ENCODE results near the gene RAMP1. TPM values are rescaled to one million over a fixed set of nuclear protein-coding genes. Genes with fewer than 3 reads are reported as not detected.

RAMP1 gene
- total RNA-seq, 1 donor from 2014 or later = 151 TPM

Other genes starting within 250 kb of the RAMP1 start
- gene LRRFIP1, start 232.0 kb upstream of the RAMP1 start, total RNA-seq = 101 TPM
- gene RBM44, start 60.8 kb upstream of the RAMP1 start, total RNA-seq = 0.32 TPM
- 67.7 TPM for gene UBE2F, start 107.4 kb downstream of the RAMP1 start, total RNA-seq
- gene SCLY, start 201.4 kb downstream of the RAMP1 start, total RNA-seq = 14.7 TPM
- not detected for gene ESPNL, start 240.7 kb downstream of the RAMP1 start, total RNA-seq